Esophagus muscularis mucosa (tissue), 4 donors: Measurements from ENCODE around the gene GPR78. TPM values are rescaled to one million over a fixed set of nuclear protein-coding genes. Genes with fewer than 3 reads are reported as not detected.

Experiments used
- DNase-seq: peaks from one replicate; pipeline ENCODE4 v3.0.0-alpha.2; 2017; ENCODE audit errors: extremely low spot score
- H3K27ac ChIP-seq, 4 donors: fragments of 200-600 bp; sonication (generic); replicated peaks in 1 of 4; 1 replicate in 3 of 4; 2 replicates in 1 of 4; pipeline ENCODE4 v1.5.1; 2016 to 2019; ENCODE audit warnings: mild to moderate bottlenecking in 1 of 4
- H3K27me3 ChIP-seq, 4 donors: fragments of 200-600 bp; sonication (generic); one replicate each; pipeline versions ENCODE4 v1.5.1 to v1.6.0; 2016 to 2019
- H3K36me3 ChIP-seq, 4 donors: fragments of 200-600 bp; sonication (generic); one replicate each; pipeline ENCODE4 v1.5.1; 2016 to 2019
- H3K4me1 ChIP-seq, 4 donors: fragments of 200-600 bp; sonication (generic); one replicate each; pipeline ENCODE4 v1.5.1; 2016 to 2019
- H3K4me3 ChIP-seq, 4 donors: fragments of 200-600 bp; sonication (generic); 1 replicate in 2 of 4; 2 replicates in 2 of 4; pipeline ENCODE4 v1.5.1; 2016 to 2019; ENCODE audit warnings: mild to moderate bottlenecking in 4 of 4, moderate library complexity in 1 of 4
- H3K9me3 ChIP-seq, 4 donors: fragments of 200-600 bp; sonication (generic); 1 replicate in 3 of 4; 2 replicates in 1 of 4; pipeline ENCODE4 v1.5.1; 2016 to 2019
- CTCF ChIP-seq, 3 experiments: fragments of 200-600 bp in 2 of 3; fragments of 450-650 bp in 1 of 3; sonication (generic) in 2 of 3; IDR thresholded peaks; one replicate each; pipeline ENCODE4 v1.5.1; 2017 to 2019; ENCODE audit warnings: antibody characterized with exemption in 3 of 3, mild to moderate bottlenecking in 2 of 3, moderate library complexity in 1 of 3
- EP300 ChIP-seq: sonication (generic); formaldehyde crosslinking; IDR thresholded peaks from one replicate; pipeline ENCODE4 v1.6.1; 2017; ENCODE audit warnings: antibody characterized with exemption
- POLR2A ChIP-seq: fragments of 450-650 bp; IDR thresholded peaks from one replicate; pipeline ENCODE4 v1.6.1; 2017; ENCODE audit warnings: antibody characterized with exemption, moderate library complexity, mild to moderate bottlenecking, low read depth
- POLR2AphosphoS5 ChIP-seq, 2 donors: sonication (generic); formaldehyde crosslinking; IDR thresholded peaks; one replicate each; pipeline ENCODE4 v1.6.1; 2017; ENCODE audit warnings: antibody characterized with exemption in 2 of 2
- WGBS: methylation state at CpG from one replicate; pipeline ENCODE4 v1.1.5; 2018; 5-methylcytosine and 5-hydroxymethylcytosine counted together
- intact Hi-C: fragments of 100-400 bp; cut with DNase I; formaldehyde crosslinking; loops from one replicate; pipeline ENCODE4 v1.15.1; 2023
- total RNA-seq, 4 donors: library from RNA; depleted of rRNA; stranded (reverse); fragments of >200 nt; gene quantifications; one replicate each; pipeline versions ENCODE4 v1.1.0 to v1.2.1, GENCODE V29; 2016

GPR78 gene
- total RNA-seq, 4 donors from 2014 or later = not detected

DNA sequence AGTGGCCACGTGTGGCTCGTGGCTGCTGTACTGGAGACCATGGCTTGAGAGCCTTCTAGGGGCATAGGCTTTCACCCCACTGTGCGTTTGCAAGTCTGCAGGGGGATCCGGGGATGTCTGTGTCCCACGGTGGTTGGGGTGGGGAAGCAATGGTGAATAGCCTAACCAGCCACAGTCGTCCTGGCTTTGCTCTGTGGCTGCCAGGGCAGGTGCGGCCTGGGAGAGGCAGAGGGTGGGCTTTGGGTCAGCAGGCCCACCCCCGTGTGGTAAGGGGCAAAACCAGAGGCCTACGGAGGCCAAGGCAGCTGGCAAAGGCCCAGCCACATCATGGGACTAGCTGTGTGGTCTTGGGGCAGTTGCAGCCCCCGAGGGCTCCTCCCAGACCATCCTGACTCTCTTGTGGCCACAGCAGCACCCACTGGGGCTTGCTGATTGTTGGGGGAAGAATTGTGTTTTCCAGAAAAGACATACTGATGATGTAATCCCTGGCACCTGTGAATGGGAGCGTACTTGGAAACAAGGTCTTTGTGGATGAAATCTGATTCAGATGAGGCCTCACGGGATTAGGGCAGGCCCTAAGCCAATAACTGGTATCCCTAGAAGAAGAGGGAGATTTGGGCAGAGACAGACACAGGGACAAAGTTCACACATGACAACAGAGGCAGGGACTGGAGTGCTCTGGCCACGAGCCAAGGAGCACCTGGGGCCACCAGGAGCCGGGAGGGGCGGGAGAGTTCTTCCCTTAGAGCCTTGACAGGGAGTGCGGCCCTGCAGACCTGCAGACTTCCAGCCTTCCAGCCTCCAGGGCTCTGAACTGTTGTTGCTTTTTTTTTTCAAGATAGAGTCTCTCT lies 15.3 kb downstream of the GPR78 start:
- peaks cover 0 to 47% (median 15%) of the 10 kb centered on the region in 4 donors for H3K27me3 ChIP-seq
- H3K27ac ChIP-seq = no peak overlapping the region
- peaks cover 5 to 22% (median 21%) of the 10 kb centered on the region in 4 donors for H3K4me1 ChIP-seq
- no peak overlapping the region for H3K4me3 ChIP-seq
- no peaks in the 10 kb centered on the region for H3K9me3 ChIP-seq
- no peak for DNase-seq
- intact Hi-C loops = loop anchor here (10.0 kb wide), 1 partner anchor 61 kb away; no protein-coding TSS in a partner anchor
- TF ChIP-seq POLR2A = no peak
- H3K36me3 ChIP-seq = no peaks in the 10 kb centered on the region
- 68% methylated on average over 11 of the region's 16 CpGs for WGBS

- peaks cover 5 to 22% (median 21%) of the 10 kb centered on the region in 4 donors for H3K4me1 ChIP-seq
- no peaks in the 10 kb centered on the region for H3K9me3 ChIP-seq
- no peak overlapping the region for H3K27ac ChIP-seq
- intact Hi-C loops = loop anchor here (10.0 kb wide), 1 partner anchor 62 kb away; no protein-coding TSS in a partner anchor
- WGBS = 86% methylated on average over 9 of the region's 9 CpGs
- no peak for DNase-seq
- TF ChIP-seq CTCF (IDR thresholded peaks at IDR 0.05) (no peak), POLR2AphosphoS5 (IDR thresholded peaks at IDR 0.05) (no peak), EP300 (no peak), POLR2A (no peak)
- H3K27me3 ChIP-seq = peaks cover 0 to 47% (median 15%) of the 10 kb centered on the region in 4 donors
- no peak overlapping the region for H3K4me3 ChIP-seq
- H3K36me3 ChIP-seq = no peaks in the 10 kb centered on the region
Observed at GRCh38 chr4:8596891-8597290, 16.7 kb downstream of the GPR78 start.

DNA sequence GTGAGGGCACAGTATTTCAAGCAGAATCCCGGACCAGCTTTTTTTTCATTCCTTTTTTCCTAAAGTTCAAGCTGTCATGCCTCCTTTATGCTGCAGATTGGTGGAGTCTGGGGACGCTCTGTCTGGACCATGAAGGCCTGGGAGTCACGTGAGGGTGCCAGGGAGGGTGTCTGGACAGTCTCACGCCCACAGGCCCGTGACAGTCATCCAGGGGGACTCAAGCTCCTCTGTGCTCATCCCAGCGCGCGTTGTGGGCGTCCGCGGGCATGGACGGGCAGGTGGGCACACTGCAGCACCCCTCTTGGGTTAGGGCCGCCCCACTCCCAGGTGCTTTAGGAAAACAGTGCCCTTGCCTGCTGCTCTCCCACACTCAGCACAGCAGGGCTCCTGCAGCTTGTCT lies 17.1 kb downstream of the GPR78 start:
- H3K36me3 ChIP-seq = no peaks in the 10 kb centered on the region
- H3K27ac ChIP-seq = no peak overlapping the region
- H3K27me3 ChIP-seq = peaks cover 0 to 46% (median 14%) of the 10 kb centered on the region in 4 donors
- 67% methylated on average over 4 of the region's 13 CpGs for WGBS
- no peaks in the 10 kb centered on the region for H3K9me3 ChIP-seq
- intact Hi-C loops = loop anchor here (10.0 kb wide), 1 partner anchor 63 kb away; no protein-coding TSS in a partner anchor
- DNase-seq = no peak
- H3K4me3 ChIP-seq = no peak overlapping the region
- H3K4me1 ChIP-seq = peaks cover 5 to 20% (median 19%) of the 10 kb centered on the region in 4 donors
- TF ChIP-seq POLR2AphosphoS5 (IDR thresholded peaks at IDR 0.05) (no peak), EP300 (no peak), POLR2A (no peak), CTCF (IDR thresholded peaks at IDR 0.05) (no peak)

DNA sequence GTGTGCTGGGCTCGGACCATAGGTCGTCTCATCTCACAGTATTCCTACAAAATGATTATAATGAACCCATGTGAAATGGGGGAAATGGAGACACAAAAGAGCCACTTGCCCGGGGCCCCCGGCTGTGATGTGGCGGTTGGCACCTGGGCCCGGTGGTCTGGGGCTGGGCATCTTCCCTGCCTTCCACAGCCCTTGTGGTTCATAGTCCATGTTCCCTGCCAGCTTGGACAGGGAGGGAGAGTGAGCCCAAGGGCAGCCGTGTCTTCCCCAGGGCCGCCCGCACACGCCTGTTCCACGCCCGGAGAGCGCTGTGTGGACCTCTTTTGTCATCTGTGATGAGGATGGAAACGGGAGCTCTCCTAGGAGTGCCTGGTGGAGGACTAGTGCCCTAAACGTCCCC lies 17.6 kb downstream of the GPR78 start:
- no peak for DNase-seq
- 89% methylated on average over 14 of the region's 15 CpGs for WGBS
- intact Hi-C loops = loop anchor here (10.0 kb wide), 1 partner anchor 63 kb away; no protein-coding TSS in a partner anchor
- H3K27me3 ChIP-seq = peaks cover 0 to 43% (median 11%) of the 10 kb centered on the region in 4 donors
- H3K27ac ChIP-seq = no peak overlapping the region
- H3K9me3 ChIP-seq = no peaks in the 10 kb centered on the region
- H3K4me3 ChIP-seq = no peak overlapping the region
- no peaks in the 10 kb centered on the region for H3K36me3 ChIP-seq
- H3K4me1 ChIP-seq = peaks cover 3 to 15% (median 15%) of the 10 kb centered on the region in 4 donors
- TF ChIP-seq EP300 = no peak
- no peak for TF ChIP-seq CTCF (IDR thresholded peaks at IDR 0.05)
- TF ChIP-seq POLR2A = no peak
- no peak for TF ChIP-seq POLR2AphosphoS5 (IDR thresholded peaks at IDR 0.05)

DNA sequence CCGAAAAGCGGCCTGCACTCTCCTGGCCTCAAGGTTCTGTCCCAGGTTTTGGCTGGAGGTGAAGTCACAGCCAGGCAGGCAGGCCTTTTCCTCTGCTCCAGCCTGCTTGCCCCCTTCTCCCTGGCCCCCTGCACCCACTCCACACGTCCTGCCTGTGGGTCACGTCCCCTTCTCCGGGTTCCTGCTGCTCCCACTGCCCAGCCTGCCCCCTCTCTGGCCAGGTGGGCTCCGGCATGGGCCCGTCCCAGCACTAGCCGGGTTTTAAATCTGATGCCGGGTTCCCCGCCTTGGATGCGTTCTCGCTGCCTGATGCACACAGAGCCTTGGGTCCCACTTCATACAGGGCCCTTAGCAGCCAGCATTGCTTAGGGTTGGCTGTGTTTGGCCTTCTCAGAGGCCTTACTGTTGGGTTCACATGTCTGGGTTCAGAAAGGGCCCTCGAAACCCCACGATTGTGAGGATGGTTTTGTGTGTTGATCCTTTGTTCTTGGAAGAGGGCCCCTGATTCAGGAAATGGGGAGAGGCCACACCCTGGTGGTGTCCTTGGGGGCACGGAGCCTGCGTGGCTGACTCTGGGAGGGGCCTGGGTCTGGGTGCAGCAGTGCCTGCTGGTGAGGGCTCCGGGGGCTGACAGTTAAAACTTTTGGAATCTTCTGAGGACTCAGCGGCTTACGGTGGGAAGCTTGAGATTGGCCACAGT lies 18.3 kb downstream of the GPR78 start:
- Histone ChIP-seq H3K27me3 (peaks cover 0 to 35% (median 8%) of the 10 kb centered on the region in 4 donors), H3K36me3 (no peaks in the 10 kb centered on the region), H3K4me1 (peaks cover 0 to 7% (median 7%) of the 10 kb centered on the region in 4 donors), H3K27ac (no peak overlapping the region), H3K9me3 (no peaks in the 10 kb centered on the region), H3K4me3 (no peak overlapping the region)
- TF ChIP-seq EP300 (no peak), POLR2A (no peak), POLR2AphosphoS5 (IDR thresholded peaks at IDR 0.05) (no peak), CTCF (IDR thresholded peaks at IDR 0.05) (no peak)
- DNase-seq = no peak
- 73% methylated on average over 7 of the region's 19 CpGs for WGBS
- intact Hi-C loops = loop anchor here (10.0 kb wide), 1 partner anchor 64 kb away; no protein-coding TSS in a partner anchor
